GM21717 (cell line): Measurements from ENCODE around the gene HPCA.

Experiments
- ATAC-seq: cut with Tn5 transposase; IDR thresholded peaks from one replicate; pipeline ENCODE4 v1.9.1; 2021; ENCODE audit warnings: mild to moderate bottlenecking, moderate library complexity; ENCODE audit not compliant: unreplicated experiment

Gene HPCA

DNA sequence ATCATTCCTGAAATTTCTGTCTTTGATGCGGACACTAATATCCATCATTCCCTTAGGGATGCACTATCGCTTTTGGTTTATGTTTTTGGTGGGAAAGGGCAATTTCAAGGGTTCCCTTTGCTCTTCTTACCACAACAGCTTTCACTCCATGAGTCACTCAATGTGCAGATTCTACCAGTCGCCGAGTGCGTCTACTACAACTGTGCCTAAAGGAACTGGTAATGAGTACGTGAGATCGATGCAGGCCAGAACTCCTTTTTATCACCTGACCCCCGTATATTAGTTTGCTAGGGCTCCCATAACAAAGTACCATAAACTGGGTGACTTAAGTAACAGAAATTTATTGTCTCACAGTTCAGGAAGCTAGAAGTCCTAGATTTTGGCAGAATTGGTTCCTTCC, 42.4 kb downstream of the HPCA start:
- no peak for ATAC-seq

DNA sequence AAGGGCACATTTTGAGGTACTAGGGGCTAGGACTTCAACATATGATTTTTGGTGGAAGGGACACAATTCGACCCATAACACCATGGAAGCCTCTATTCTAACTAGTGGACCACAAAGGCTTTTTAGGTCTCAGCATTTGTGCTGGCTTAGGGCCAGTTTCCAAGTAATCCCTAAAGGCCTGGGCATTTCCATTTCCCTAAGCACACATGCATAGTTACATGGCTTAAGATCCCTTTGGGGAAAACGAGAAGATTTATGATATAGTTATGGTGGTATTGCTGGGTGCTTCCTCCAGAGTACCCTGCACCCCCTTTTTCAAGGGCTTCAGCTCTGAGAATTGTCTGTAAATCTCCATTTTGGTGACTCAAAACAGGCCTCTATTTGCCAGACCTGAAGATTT, 43.1 kb downstream of the HPCA start:
- ATAC-seq, result no peak

DNA sequence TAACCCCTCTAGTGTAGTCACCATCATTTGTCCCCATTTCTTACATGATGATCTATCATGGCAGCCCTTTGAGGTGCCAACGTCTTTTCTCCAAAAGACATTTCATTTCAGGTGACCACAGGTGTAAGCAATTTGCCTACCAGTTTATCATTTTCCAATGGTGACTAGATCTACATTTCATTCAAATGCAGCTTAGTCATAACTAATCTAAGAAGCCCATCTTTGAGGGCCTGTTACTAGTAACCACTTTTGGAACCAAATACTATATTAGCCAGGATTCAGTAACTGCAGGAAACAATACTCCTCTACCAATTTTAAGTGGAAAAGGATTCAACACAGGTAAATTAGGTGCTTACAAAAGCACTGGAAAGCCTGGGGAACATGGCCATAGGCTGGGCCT, 45.5 kb downstream of the HPCA start:
- no peak for ATAC-seq

DNA sequence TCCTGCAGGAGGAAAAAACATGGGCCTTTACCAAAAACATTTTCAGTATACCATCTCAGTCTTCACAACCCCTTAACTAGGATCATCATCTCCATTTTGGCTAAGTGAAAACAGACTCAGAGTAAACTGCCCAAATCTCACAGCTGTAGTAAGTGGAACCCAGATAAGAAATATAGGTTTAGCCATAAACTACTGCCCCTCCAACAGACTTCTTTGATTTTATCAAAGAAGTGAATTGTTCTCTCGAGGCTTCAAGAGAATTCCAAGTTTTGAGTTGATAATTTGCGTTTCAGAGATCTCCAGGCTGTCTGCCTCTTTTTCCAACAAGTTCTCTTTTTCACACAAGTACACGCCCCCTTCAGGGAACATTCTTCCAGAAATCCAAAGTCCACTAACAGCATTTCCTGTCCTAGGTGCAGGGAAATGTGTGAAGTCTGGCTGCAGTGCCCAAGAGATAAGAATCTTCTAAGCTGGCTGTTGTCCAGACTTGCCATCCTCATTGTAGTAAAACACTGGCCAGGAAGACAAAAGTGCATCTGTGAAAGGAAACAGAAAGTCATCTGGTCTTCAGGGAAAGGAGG, 47.5 kb downstream of the HPCA start:
- ATAC-seq, result no peak

DNA sequence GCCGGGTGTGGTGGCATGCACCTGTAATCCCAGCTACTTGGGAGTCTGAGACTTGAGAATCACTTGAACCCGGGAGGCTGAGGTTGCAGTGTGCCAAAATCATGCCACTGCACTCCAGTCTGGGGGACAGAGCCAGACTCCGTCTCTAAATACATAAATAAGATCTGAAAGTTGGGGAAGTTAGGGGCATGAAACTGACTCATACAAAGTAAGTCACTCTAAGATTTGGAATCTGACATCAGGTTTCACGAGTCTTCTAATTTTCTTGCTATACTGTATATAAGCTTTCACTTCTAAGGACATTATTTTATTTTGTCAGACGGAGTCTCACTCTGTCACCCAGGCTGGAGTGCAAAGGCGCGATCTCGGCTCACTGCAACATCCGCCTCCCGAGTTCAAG, 48.2 kb downstream of the HPCA start:
- no peak for ATAC-seq

DNA sequence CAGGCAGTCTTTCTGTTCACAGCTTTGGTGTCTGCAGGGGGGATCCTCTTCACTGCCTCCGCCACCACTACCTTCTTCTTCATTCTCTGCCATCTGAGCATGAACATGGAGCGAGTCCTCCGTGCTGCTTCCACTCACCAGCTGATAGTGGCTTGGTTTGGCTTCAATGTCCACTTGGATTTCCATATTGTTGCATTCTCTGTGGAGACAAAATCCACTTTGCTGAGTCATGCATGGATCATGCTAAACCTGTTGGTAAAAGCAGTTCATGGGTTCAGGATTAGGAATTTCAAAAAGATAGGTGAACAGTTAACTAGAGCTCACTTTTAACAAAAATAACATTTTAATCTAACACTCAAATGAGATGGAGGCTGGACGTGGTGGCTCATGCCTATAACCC, 50.8 kb downstream of the HPCA start:
- no peak for ATAC-seq

DNA sequence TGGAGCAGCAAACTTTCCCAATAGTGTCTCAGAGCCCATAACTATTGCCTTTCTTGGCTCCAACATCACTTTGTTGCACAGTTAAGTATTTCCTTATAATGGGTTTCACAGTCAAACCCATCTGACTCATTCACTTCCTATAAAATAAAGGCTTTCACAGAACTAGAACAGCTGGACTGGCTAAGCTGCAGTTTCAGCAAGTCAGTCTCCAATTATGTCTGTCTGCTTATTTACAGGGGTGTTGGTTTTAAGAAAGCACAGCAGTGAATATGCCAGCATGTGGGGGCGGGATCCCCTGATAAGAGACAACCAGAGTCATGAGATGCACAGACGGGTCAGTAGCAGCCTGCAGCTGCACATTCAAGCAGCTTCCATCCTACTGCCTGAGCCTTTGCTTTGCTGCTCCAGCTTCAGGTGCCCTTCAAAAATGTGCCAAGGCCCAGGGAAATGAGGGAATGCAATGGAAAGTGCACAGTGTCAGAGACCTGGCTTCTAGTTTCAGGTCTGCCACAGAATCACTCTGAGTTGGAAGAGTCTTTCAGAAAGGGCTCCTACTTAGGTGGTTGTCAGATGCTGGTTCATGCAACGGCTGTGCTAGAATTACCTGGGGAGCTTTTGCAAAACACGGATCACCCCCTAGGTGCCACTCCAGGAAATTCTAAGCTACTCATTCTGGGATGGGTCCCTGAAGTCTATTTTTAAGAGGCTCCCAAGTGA, 53.5 kb downstream of the HPCA start:
- no peak for ATAC-seq

DNA sequence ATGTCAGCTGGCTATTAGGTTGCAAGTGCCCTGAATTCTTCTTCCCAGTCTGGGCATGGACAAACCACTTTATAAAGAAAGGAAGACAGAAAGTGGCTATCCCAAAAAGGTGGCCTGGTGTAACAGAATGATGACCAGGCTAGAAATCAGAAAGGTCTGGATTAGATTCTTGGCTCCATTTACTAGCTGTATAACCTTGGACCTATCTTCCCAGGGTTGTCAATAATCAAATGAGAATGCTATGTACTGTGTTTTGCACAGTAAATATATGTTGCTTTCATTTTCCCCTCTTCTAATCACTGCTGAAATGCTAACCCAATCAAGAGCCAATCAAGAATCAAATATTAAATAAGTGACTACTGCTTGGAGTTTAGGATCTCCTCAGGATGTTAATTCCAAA, 57.9 kb downstream of the HPCA start:
- ATAC-seq, result no peak
